HepG2 (cell line): ENCODE results near the gene PADI4. TPM values are rescaled to one million over a fixed set of nuclear protein-coding genes. Genes with fewer than 3 reads are reported as not detected.
A peak's percentile ranks its signal among the peaks of the same experiment; 100 is the strongest.

Experiments used
- ATAC-seq: fragments of 200-7000 bp; cut with Tn5 transposase; 3 replicates; pipeline ENCODE4 v1.9.1; 2020; ENCODE audit warnings: mild to moderate bottlenecking, moderate library complexity
- BruUV-seq: library from RNA; stranded (reverse); fragments of 400-500 nt; replicated peaks from 2 replicates; lab custom pipeline; 2021; lab: Mats Ljungman, UMichigan
- CTCF ChIA-PET: fragments of 300-600 bp; formaldehyde crosslinking; extraction: SDS; loops from one replicate; lab custom pipeline; 2021; ENCODE audit warnings: low total read pairs, inconsistent platforms, low intra/inter-chr PET ratio; lab: Yijun Ruan, JAX
- POLR2A ChIA-PET: fragments of 350-600 bp; sonication (Branson Sonifier 250); formaldehyde crosslinking; loops from one replicate; lab custom pipeline; 2020; ENCODE audit warnings: antibody characterized with exemption, inconsistent platforms; lab: Yijun Ruan, JAX
- DNase-seq: peaks from one replicate; pipeline ENCODE4 v3.0.0-alpha.2; 2015; ENCODE audit warnings: low spot score
- FAIRE-seq: peaks from 3 replicates; lab custom pipeline; 2011; peaks lifted over from hg19 to GRCh38; lab: Jason Lieb, UNC
- H2AFZ ChIP-seq: one replicate; pipeline ENCODE4 v1.6.1; 2011; ENCODE audit warnings: low read length, inconsistent platforms
- H3K27ac ChIP-seq: fragments of 300-600 bp; 3 replicates; pipeline ENCODE4 v1.8.0; 2011; ENCODE audit warnings: mixed run types, mild to moderate bottlenecking, mixed read lengths, low read length, inconsistent platforms; ENCODE audit not compliant: insufficient read depth; ENCODE audit errors: extremely low read length
- H3K27me3 ChIP-seq, 2 experiments: fragments of 200-600 bp in 1 of 2; 2 replicates in 1 of 2; 3 replicates in 1 of 2; pipeline versions ENCODE4 v1.6.0 to v1.8.0; 2011; ENCODE audit warnings: low read length in 2 of 2, mild to moderate bottlenecking in 2 of 2, moderate library complexity in 2 of 2, inconsistent platforms in 1 of 2; ENCODE audit not compliant: insufficient read depth in 2 of 2, control insufficient read depth in 1 of 2
- H3K36me3 ChIP-seq, 2 experiments: fragments of 200-600 bp in 1 of 2; replicated peaks in 1 of 2; 2 replicates in 1 of 2; 3 replicates in 1 of 2; pipeline versions ENCODE4 v1.5.1 to v1.8.0; 2011; ENCODE audit warnings: low read length in 2 of 2, inconsistent platforms in 1 of 2; ENCODE audit not compliant: insufficient read depth in 2 of 2, control insufficient read depth in 1 of 2
- H3K4me1 ChIP-seq: 2 replicates; pipeline ENCODE4 v1.5.1; 2012; ENCODE audit warnings: low read length, inconsistent platforms; ENCODE audit not compliant: insufficient read depth
- H3K4me2 ChIP-seq: 2 replicates; pipeline ENCODE4 v1.6.0; 2011; ENCODE audit warnings: low read depth, low read length, inconsistent platforms
- H3K4me3 ChIP-seq, 3 experiments: fragments of 200-600 bp in 1 of 3; sonication (generic), shearing (Covaris generic) in 1 of 3; replicated peaks in 1 of 3; 2 replicates each; pipeline ENCODE4 v1.5.1; 2011 to 2016; ENCODE audit warnings: low read length in 3 of 3, inconsistent platforms in 2 of 3, low read depth in 2 of 3, mild to moderate bottlenecking in 2 of 3, control low read depth in 1 of 3, mixed read lengths in 1 of 3; ENCODE audit not compliant: insufficient read depth in 1 of 3
- H3K79me2 ChIP-seq: one replicate; pipeline ENCODE4 v1.6.1; 2011; ENCODE audit warnings: low read length, inconsistent platforms; ENCODE audit not compliant: insufficient read depth
- H3K9ac ChIP-seq: 2 replicates; pipeline ENCODE4 v1.6.0; 2011; ENCODE audit warnings: mild to moderate bottlenecking, low read depth, low read length, inconsistent platforms; ENCODE audit not compliant: insufficient read depth
- H3K9me3 ChIP-seq: 2 replicates; pipeline ENCODE4 v1.5.1; 2012; ENCODE audit warnings: mild to moderate bottlenecking, low read length
- H4K20me1 ChIP-seq: 2 replicates; pipeline ENCODE4 v1.6.0; 2011; ENCODE audit warnings: inconsistent platforms, mild to moderate bottlenecking, low read length, moderate library complexity; ENCODE audit not compliant: insufficient read depth
- AGO2 ChIP-seq: fragments of 200-400 bp; formaldehyde crosslinking; optimal IDR thresholded peaks from 2 replicates; pipeline ENCODE3; 2017; ENCODE audit warnings: mild to moderate bottlenecking, low read depth, low read length, moderate library complexity
- KMT2A ChIP-seq: sonication (generic); formaldehyde crosslinking; IDR thresholded peaks from 2 replicates; pipeline ENCODE4 v1.4.0; 2020; ENCODE audit warnings: missing genetic modification reagents
- ZFAT ChIP-seq: sonication (generic); formaldehyde crosslinking; conservative IDR thresholded peaks from 2 replicates; pipeline ENCODE4 v1.8.1; 2023; ENCODE audit warnings: missing genetic modification reagents, inconsistent platforms
- ZNF274 ChIP-seq: sonication (generic); formaldehyde crosslinking; IDR thresholded peaks from 2 replicates; pipeline ENCODE4 v1.5.1; 2020; ENCODE audit warnings: mild to moderate bottlenecking, missing genetic modification reagents
- ZNF552 ChIP-seq: sonication (generic); formaldehyde crosslinking; IDR thresholded peaks from 2 replicates; pipeline ENCODE4 v1.9.0; 2022; ENCODE audit warnings: missing genetic modification reagents, mild to moderate bottlenecking, borderline replicate concordance
- ZNF558 ChIP-seq: sonication (generic); formaldehyde crosslinking; IDR thresholded peaks from 2 replicates; pipeline ENCODE4 v1.9.0; 2022; ENCODE audit warnings: mild to moderate bottlenecking, missing genetic modification reagents, borderline replicate concordance
- ZNF562 ChIP-seq: sonication (generic); formaldehyde crosslinking; IDR thresholded peaks from 2 replicates; pipeline ENCODE4 v1.8.0; 2022; ENCODE audit warnings: missing genetic modification reagents, borderline replicate concordance
- ZNF589 ChIP-seq: sonication (generic); formaldehyde crosslinking; conservative IDR thresholded peaks from 2 replicates; pipeline ENCODE4 v1.8.0; 2022; ENCODE audit warnings: mild to moderate bottlenecking, moderate library complexity, missing genetic modification reagents
- ZNF629 ChIP-seq: sonication (generic); formaldehyde crosslinking; conservative IDR thresholded peaks from 2 replicates; pipeline ENCODE4 v1.5.0; 2020; ENCODE audit warnings: missing genetic modification reagents
- ZNF720 ChIP-seq: sonication (generic); formaldehyde crosslinking; IDR thresholded peaks from 2 replicates; pipeline ENCODE4 v1.4.0; 2020; ENCODE audit warnings: missing genetic modification reagents
- ZNF768 ChIP-seq: sonication (generic); formaldehyde crosslinking; IDR thresholded peaks from 2 replicates; pipeline ENCODE4 v1.4.0; 2020; ENCODE audit warnings: missing genetic modification reagents
- WGBS: methylation state at CpG from one replicate; pipeline ENCODE4 v1.1.6; 2017; ENCODE audit warnings: low lambda C conversion rate; 5-methylcytosine and 5-hydroxymethylcytosine counted together
- in situ Hi-C: cut with HindIII; loops from 2 replicates; pipeline ENCODE4 v1.10.0; 2017; ENCODE audit warnings: low pct_unique_long_range_greater_than_20kb; ENCODE audit not compliant: extremely low pct_ligation_motif_present
- intact Hi-C: fragments of 100-400 bp; cut with micrococcal nuclease; formaldehyde crosslinking; loops from one replicate; pipeline ENCODE4 v1.10.0; 2022; ENCODE audit not compliant: unreplicated experiment
- polyA plus RNA-seq, 8 experiments: library from polyadenylated mRNA; depleted of rRNA in 3 of 8; stranded (reverse) in 7 of 8; unstranded in 1 of 8; fragments of >200 nt; fragmentation: Illumina TruSeq in 4 of 8; extraction: Trizol in 4 of 8; gene quantifications; 2 replicates each; pipeline versions ENCODE4 v1.2.1 to v1.2.3, GENCODE V29; 2011 to 2016; ENCODE audit warnings: low read depth in 4 of 8, missing spikeins in 1 of 8, mixed read lengths in 1 of 8; ENCODE audit not compliant: insufficient read depth in 1 of 8
- total RNA-seq, 5 experiments: library from RNA; depleted of rRNA; stranded (reverse); fragments of >200 nt; fragmentation: Illumina TruSeq; extraction: Trizol; gene quantifications; 2 replicates each; pipeline ENCODE4 v1.2.3, GENCODE V29; 2016; ENCODE audit warnings: low read depth in 1 of 5

The PADI4 gene
- total and polyA plus RNA-seq, 2 of the 13 experiments (the other 11 are each of a cell fraction or from before 2014, with no cell fraction given), result 0.04 TPM

GRCh38 chr1:17315542-17316130 lies 7.6 kb downstream of the PADI4 start:
- POLR2A ChIA-PET, result no interaction called here
- no peak overlapping the region for H2AFZ ChIP-seq
- no peak for TF ChIP-seq KMT2A (CRISPR knock-in tag)
- TF ChIP-seq ZNF558 (CRISPR knock-in tag), result no peak
- TF ChIP-seq ZFAT, result no peak
- TF ChIP-seq ZNF720 (CRISPR knock-in tag), result no peak
- TF ChIP-seq AGO2, result no peak
- TF ChIP-seq ZNF562 (CRISPR knock-in tag), result no peak
- TF ChIP-seq ZNF589, result no peak
- no peak for TF ChIP-seq ZNF768 (CRISPR knock-in tag)
- TF ChIP-seq ZNF274 (CRISPR knock-in tag), result no peak
- TF ChIP-seq, all 625 proteins: peak for 0
- BruUV-seq, result no TSS peak
- Histone ChIP-seq H3K4me1 (no peaks in the 10 kb centered on the region), H3K9me3 (peaks cover 7% of the 10 kb centered on the region; the same call in 1 of the 2 replicates), H3K79me2 (no peaks in the 10 kb centered on the region), H4K20me1 (no peaks in the 10 kb centered on the region), H3K36me3 (no peaks in the 10 kb centered on the region), H3K9ac (no peak overlapping the region), H3K4me2 (no peak overlapping the region), H3K27ac (no peak overlapping the region), H3K27me3 (peaks cover 1 to 14% of the 10 kb centered on the region in 2 experiments; a peak in 2 of 5 replicates), H3K4me3 (no peak overlapping the region)
- ATAC-seq, result no peak
- WGBS, result 13% methylated on average over 7 of the region's 7 CpGs
- intact Hi-C loops, result no loop called here
- FAIRE-seq, result no peak
- DNase-seq, result no peak
- CTCF ChIA-PET, result no interaction called here
- in situ Hi-C loops, result no loop called here

DNA sequence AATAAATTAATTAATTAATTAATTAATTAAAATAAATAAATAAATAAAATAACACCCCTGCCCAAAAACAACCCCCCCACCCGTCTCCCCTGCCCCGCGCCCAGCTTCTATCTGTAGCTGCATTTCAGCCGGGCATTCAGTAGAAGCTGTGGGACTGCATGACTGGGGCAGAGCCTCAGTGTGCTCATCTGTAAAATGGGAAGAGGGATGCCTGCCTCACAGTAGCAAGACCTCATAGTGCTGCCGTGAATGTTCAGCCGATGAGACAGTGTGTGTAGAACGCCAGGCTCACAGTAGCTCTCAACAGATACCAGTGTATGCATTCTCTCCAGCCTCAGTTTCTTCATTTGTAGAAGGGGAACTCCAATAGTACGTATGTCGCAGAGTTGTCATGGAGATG lies 8.7 kb downstream of the PADI4 start:
- POLR2A ChIA-PET, result no interaction called here
- TF ChIP-seq ZNF629 (peak; percentile 72), ZNF552 (CRISPR knock-in tag) (no peak)
- TF ChIP-seq, all 625 proteins: peak for 1
- CTCF ChIA-PET, result no interaction called here
- FAIRE-seq (no peak), ATAC-seq (no peak), DNase-seq (no peak)
- Histone ChIP-seq H3K4me2 (no peak overlapping the region), H3K27ac (no peak overlapping the region), H3K79me2 (no peaks in the 10 kb centered on the region), H3K9me3 (peaks cover 7% of the 10 kb centered on the region; the same call in 1 of the 2 replicates), H3K4me1 (no peaks in the 10 kb centered on the region), H3K36me3 (no peaks in the 10 kb centered on the region), H3K27me3 (peaks cover 1 to 14% of the 10 kb centered on the region in 2 experiments; a peak in 2 of 5 replicates), H4K20me1 (no peaks in the 10 kb centered on the region), H2AFZ (no peak overlapping the region), H3K4me3 (no peak overlapping the region), H3K9ac (no peak overlapping the region)
- intact Hi-C loops (no loop called here), in situ Hi-C loops (no loop called here)
- BruUV-seq, result no TSS peak
- 49% methylated on average over 9 of the region's 9 CpGs for WGBS
